KOPT-K1 (cell line): ENCODE results near the gene RPS6KB1.
"Not testable (repeated sequence)": the region's sequence is repeated elsewhere in the genome, so short reads cannot be mapped to it uniquely, and the experiment has no call there.

ENCODE experiments used
- H3K27ac ChIP-seq: fragments of 200-600 bp; sonication (generic); 2 replicates; pipeline ENCODE4 v1.5.1; 2016; ENCODE audit warnings: antibody characterized with exemption, mild to moderate bottlenecking, low read depth, low read length; ENCODE audit not compliant: poor library complexity, severe bottlenecking
- H3K36me3 ChIP-seq: fragments of 200-600 bp; sonication (generic); 2 replicates; pipeline ENCODE4 v1.5.1; 2017; ENCODE audit warnings: antibody characterized with exemption, mild to moderate bottlenecking, low read length, moderate library complexity; ENCODE audit not compliant: insufficient read depth
- H3K9me3 ChIP-seq: fragments of 200-600 bp; sonication (generic); 2 replicates; pipeline ENCODE4 v1.5.1; 2017; ENCODE audit warnings: antibody characterized with exemption, low read length, mild to moderate bottlenecking; ENCODE audit not compliant: insufficient read depth, poor library complexity, severe bottlenecking

The RPS6KB1 gene

GRCh38 chr17:59892924-59893675, at the start of gene RPS6KB1, which contains the start of gene TUBD1:
TSS of gene RPS6KB1 (plus strand) at chr17:59893121. CDS start at chr17:59893185, 64 bp downstream.
TSS of gene TUBD1 (minus strand) at chr17:59892943. CDS start at chr17:59891002, 1,941 bp downstream.
- H3K27ac ChIP-seq = peak within 1 kb of the TSS; percentile 80
- H3K9me3 ChIP-seq = no peaks in the 10 kb centered on the region
- H3K36me3 ChIP-seq = peaks cover 34% of the 10 kb centered on the region

- Histone ChIP-seq H3K9me3 (no peaks in the 10 kb centered on the region), H3K27ac (no peak overlapping the region), H3K36me3 (peaks cover 22% of the 10 kb centered on the region)
Observed at GRCh38 chr17:59844884-59845594, 47.9 kb upstream of the RPS6KB1 start.

GRCh38 chr17:59845595-59846393, 47.1 kb upstream of the RPS6KB1 start:
- Histone ChIP-seq H3K9me3 (no peaks in the 10 kb centered on the region), H3K36me3 (peaks cover 15% of the 10 kb centered on the region), H3K27ac (no peak overlapping the region)

GRCh38 chr17:59846394-59847165, 46.3 kb upstream of the RPS6KB1 start:
- Histone ChIP-seq H3K27ac (no peak overlapping the region), H3K9me3 (no peaks in the 10 kb centered on the region), H3K36me3 (peaks cover 10% of the 10 kb centered on the region; the same call in 1 of the 2 replicates)

GRCh38 chr17:59848385-59848668, 44.6 kb upstream of the RPS6KB1 start:
- Histone ChIP-seq H3K27ac (no peak overlapping the region), H3K9me3 (no peaks in the 10 kb centered on the region), H3K36me3 (no peaks in the 10 kb centered on the region)

GRCh38 chr17:59848778-59849177, 44.1 kb upstream of the RPS6KB1 start:
- no peaks in the 10 kb centered on the region for H3K9me3 ChIP-seq
- no peak overlapping the region for H3K27ac ChIP-seq
- H3K36me3 ChIP-seq = no peaks in the 10 kb centered on the region

- not testable (repeated sequence) for H3K9me3 ChIP-seq, H3K27ac ChIP-seq, H3K36me3 ChIP-seq
Observed at GRCh38 chr17:59850311-59850710, 42.6 kb upstream of the RPS6KB1 start.

GRCh38 chr17:59851439-59852375, 41.2 kb upstream of the RPS6KB1 start:
- Histone ChIP-seq H3K27ac (no peak overlapping the region), H3K36me3 (no peaks in the 10 kb centered on the region), H3K9me3 (no peaks in the 10 kb centered on the region)

- not testable (repeated sequence) for H3K36me3 ChIP-seq, H3K9me3 ChIP-seq, H3K27ac ChIP-seq
Observed at GRCh38 chr17:59852847-59853167, 40.1 kb upstream of the RPS6KB1 start.

GRCh38 chr17:59853168-59853918, 39.6 kb upstream of the RPS6KB1 start:
- peak overlapping the region; percentile 24 for H3K27ac ChIP-seq

GRCh38 chr17:59853919-59854729, 38.8 kb upstream of the RPS6KB1 start:
- not testable (repeated sequence) for H3K36me3 ChIP-seq, H3K9me3 ChIP-seq, H3K27ac ChIP-seq

More at GRCh38 chr17:59853168-59853918, 39.6 kb upstream of the RPS6KB1 start:
- Histone ChIP-seq H3K36me3 (no peaks in the 10 kb centered on the region), H3K9me3 (no peaks in the 10 kb centered on the region)

- Histone ChIP-seq H3K27ac (no peak overlapping the region), H3K36me3 (peaks cover 11% of the 10 kb centered on the region), H3K9me3 (no peaks in the 10 kb centered on the region)
Observed at GRCh38 chr17:59856859-59857794, 35.8 kb upstream of the RPS6KB1 start.
